T-helper 2 cell (primary cell): ENCODE measurements around the gene PRTG.
"Not testable (repeated sequence)": the region's sequence is repeated elsewhere in the genome, so short reads cannot be mapped to it uniquely, and the experiment has no call there.

ENCODE experiments used
- DNase-seq, 5 experiments: peaks; one replicate each; pipeline versions ENCODE4 v3.0.0 to v3.0.0-alpha.2; 2012 to 2022

The PRTG gene

GRCh38 chr15:55694652-55695150 lies 48.3 kb downstream of the PRTG start:
- DNase-seq: peak in 1 of 5 experiments; percentile 65

- not testable (repeated sequence) for DNase-seq
Measured at GRCh38 chr15:55693116-55693515, 49.8 kb downstream of the PRTG start.

GRCh38 chr15:55687792-55688191 lies 55.2 kb downstream of the PRTG start:
- no peak for DNase-seq

GRCh38 chr15:55685286-55685685 lies 57.7 kb downstream of the PRTG start:
- no peak for DNase-seq

GRCh38 chr15:55683376-55683775 lies 59.6 kb downstream of the PRTG start:
- DNase-seq: no peak

- DNase-seq: peak in 1 of 5 experiments; percentile 69
Measured at GRCh38 chr15:55681631-55682030, 61.3 kb downstream of the PRTG start.

GRCh38 chr15:55676507-55676906 lies 66.4 kb downstream of the PRTG start:
- no peak for DNase-seq

- no peak for DNase-seq
Measured at GRCh38 chr15:55673287-55673686, 69.7 kb downstream of the PRTG start.

- no peak for DNase-seq
Measured at GRCh38 chr15:55669270-55669669, 73.7 kb downstream of the PRTG start.

GRCh38 chr15:55665605-55666227 lies 77.2 kb downstream of the PRTG start:
- DNase-seq: no peak

- peak in 1 of 5 experiments; percentile 85 for DNase-seq
Measured at GRCh38 chr15:55661428-55661827, 81.5 kb downstream of the PRTG start.

GRCh38 chr15:55660153-55660552 lies 82.8 kb downstream of the PRTG start:
- no peak for DNase-seq

GRCh38 chr15:55659481-55659880 lies 83.5 kb downstream of the PRTG start:
- no peak for DNase-seq

GRCh38 chr15:55658886-55659285 lies 84.1 kb downstream of the PRTG start:
- DNase-seq: no peak

- DNase-seq: no peak
Measured at GRCh38 chr15:55654561-55655031, 88.4 kb downstream of the PRTG start.

- no peak for DNase-seq
Measured at GRCh38 chr15:55652909-55653495, 90.0 kb downstream of the PRTG start.

- DNase-seq: no peak
Measured at GRCh38 chr15:55652359-55652758, 90.6 kb downstream of the PRTG start.

GRCh38 chr15:55649058-55649423 lies 93.9 kb downstream of the PRTG start:
- DNase-seq: no peak

- DNase-seq: no peak
Measured at GRCh38 chr15:55638764-55639163, 104.2 kb downstream of the PRTG start.

GRCh38 chr15:55637086-55637485 lies 105.9 kb downstream of the PRTG start:
- DNase-seq: no peak

GRCh38 chr15:55633731-55634130 lies 109.2 kb downstream of the PRTG start:
- no peak for DNase-seq

- no peak for DNase-seq
Measured at GRCh38 chr15:55632434-55632833, 110.5 kb downstream of the PRTG start.

- no peak for DNase-seq
Measured at GRCh38 chr15:55630858-55631257, 112.1 kb downstream of the PRTG start.

GRCh38 chr15:55628369-55628730 lies 114.6 kb downstream of the PRTG start:
- DNase-seq: no peak
